Caco-2 (cell line): ENCODE data around the gene GPC1. TPM values are rescaled to one million over a fixed set of nuclear protein-coding genes. Genes with fewer than 3 reads are reported as not detected.

Experiments used
- BruUV-seq: library from RNA; stranded (reverse); fragments of 400-500 nt; replicated peaks from 2 replicates; lab custom pipeline; 2021; lab: Mats Ljungman, UMichigan
- CTCF ChIA-PET: fragments of 300-600 bp; sonication (Branson Sonifier 250); formaldehyde crosslinking; loops from one replicate; lab custom pipeline; 2022; ENCODE audit warnings: antibody characterized with exemption; lab: Charles Lee
- POLR2A ChIA-PET: fragments of 300-600 bp; sonication (Branson Sonifier 250); formaldehyde crosslinking; loops from one replicate; lab custom pipeline; 2022; ENCODE audit warnings: antibody characterized with exemption; lab: Charles Lee
- DNase-seq, 2 experiments: peaks; one replicate each; pipeline versions ENCODE4 v3.0.0 to v3.0.0-alpha.2; 2020 to 2022
- H3K27me3 ChIP-seq: replicated peaks from 2 replicates; pipeline ENCODE4 v1.6.0; 2011; ENCODE audit warnings: low read length; ENCODE audit not compliant: control insufficient read depth, insufficient read depth
- H3K36me3 ChIP-seq: 2 replicates; pipeline ENCODE4 v1.5.1; 2011; ENCODE audit warnings: low read length; ENCODE audit not compliant: control insufficient read depth, insufficient read depth
- H3K4me1 ChIP-seq: fragments of 250-450 bp; sonication (Bioruptor Pico); 2 replicates; pipeline ENCODE4 v1.5.1; 2020; ENCODE audit warnings: mild to moderate bottlenecking
- H3K4me3 ChIP-seq: 2 replicates; pipeline ENCODE4 v1.5.1; 2011; ENCODE audit warnings: low read depth, mild to moderate bottlenecking, control low read depth, low read length
- H3K9me3 ChIP-seq: fragments of 250-450 bp; sonication (Bioruptor Pico); 2 replicates; pipeline ENCODE4 v1.5.1; 2020; ENCODE audit warnings: mild to moderate bottlenecking, moderate library complexity
- H3K27ac Mint-ChIP-seq: one replicate; pipeline ENCODE4 v1.8.0; 2022; ENCODE audit warnings: mixed read lengths; ENCODE audit not compliant: unreplicated experiment
- H3K27me3 Mint-ChIP-seq: one replicate; pipeline ENCODE4 v1.8.0; 2022; ENCODE audit warnings: mixed read lengths; ENCODE audit not compliant: insufficient read depth, unreplicated experiment
- H3K36me3 Mint-ChIP-seq: one replicate; pipeline ENCODE4 v1.8.0; 2022; ENCODE audit warnings: mild to moderate bottlenecking, mixed read lengths; ENCODE audit not compliant: insufficient read depth, unreplicated experiment
- H3K4me1 Mint-ChIP-seq: one replicate; pipeline ENCODE4 v1.8.0; 2022; ENCODE audit warnings: low read depth, mixed read lengths; ENCODE audit not compliant: unreplicated experiment
- H3K4me3 Mint-ChIP-seq: one replicate; pipeline ENCODE4 v1.8.0; 2022; ENCODE audit warnings: mild to moderate bottlenecking, moderate library complexity, mixed read lengths; ENCODE audit not compliant: unreplicated experiment
- H3K9me3 Mint-ChIP-seq: one replicate; pipeline ENCODE4 v1.8.0; 2022; ENCODE audit warnings: mixed read lengths; ENCODE audit not compliant: unreplicated experiment
- CTCF ChIP-seq, 2 experiments: fragments of 200-600 bp in 1 of 2; IDR thresholded peaks; 1 replicate in 1 of 2; 2 replicates in 1 of 2; pipeline versions ENCODE4 v1.5.1 to v1.8.0; 2011 to 2022; ENCODE audit warnings: antibody characterized with exemption in 1 of 2, control low read depth in 1 of 2, inconsistent platforms in 1 of 2, low read depth in 1 of 2, low read length in 1 of 2, mild to moderate bottlenecking in 1 of 2, moderate library complexity in 1 of 2; ENCODE audit not compliant: insufficient read depth in 1 of 2, severe bottlenecking in 1 of 2, unreplicated experiment in 1 of 2
- intact Hi-C: fragments of 100-400 bp; cut with micrococcal nuclease; formaldehyde crosslinking; loops from one replicate; pipeline ENCODE4 v1.10.0; 2022; ENCODE audit not compliant: unreplicated experiment
- total RNA-seq: library from RNA; stranded (reverse); gene quantifications from 2 replicates; pipeline ENCODE4 v1.2.3, GENCODE V29; 2022

GPC1 gene
- total RNA-seq, 1 experiment from 2014 or later = 45.2 TPM

- ChIA-PET POLR2A (no interaction called here), CTCF (no interaction called here)
- H3K27me3 Mint-ChIP-seq = no peaks in the 10 kb centered on the region
- Histone ChIP-seq H3K4me3 (no peak overlapping the region), H3K4me1 (no peaks in the 10 kb centered on the region), H3K27me3 (no peaks in the 10 kb centered on the region), H3K9me3 (no peaks in the 10 kb centered on the region), H3K36me3 (no peaks in the 10 kb centered on the region)
- TF ChIP-seq CTCF (IDR thresholded peaks at IDR 0.05; ENCODE audit: insufficient read depth in 1 of 2, low read depth in 1 of 2, low read length in 1 of 2, severe bottlenecking in 1 of 2, unreplicated experiment in 1 of 2) = no peak
- no peaks in the 10 kb centered on the region for H3K9me3 Mint-ChIP-seq
- no peak overlapping the region for H3K27ac Mint-ChIP-seq
- no TSS peak for BruUV-seq
- no peaks in the 10 kb centered on the region for H3K4me1 Mint-ChIP-seq
- H3K36me3 Mint-ChIP-seq = no peaks in the 10 kb centered on the region
- no peak overlapping the region for H3K4me3 Mint-ChIP-seq
- intact Hi-C loops = no loop called here
- no peak for DNase-seq
Observed at GRCh38 chr2:240401308-240401707, 34.2 kb upstream of the GPC1 start.

GRCh38 chr2:240401781-240402551 is 33.5 kb upstream of the GPC1 start:
- no peaks in the 10 kb centered on the region for H3K9me3 ChIP-seq
- intact Hi-C loops = no loop called here

GRCh38 chr2:240402566-240403272 is 32.7 kb upstream of the GPC1 start:
- intact Hi-C loops = no loop called here
- ChIA-PET POLR2A (no interaction called here), CTCF (no interaction called here)
- BruUV-seq = no TSS peak
- Mint-ChIP-seq H3K27ac (no peak overlapping the region), H3K4me1 (no peaks in the 10 kb centered on the region), H3K36me3 (no peaks in the 10 kb centered on the region), H3K4me3 (no peak overlapping the region), H3K27me3 (no peaks in the 10 kb centered on the region), H3K9me3 (no peaks in the 10 kb centered on the region)
- Histone ChIP-seq H3K4me1 (no peaks in the 10 kb centered on the region), H3K36me3 (no peaks in the 10 kb centered on the region), H3K4me3 (no peak overlapping the region), H3K27me3 (no peaks in the 10 kb centered on the region), H3K9me3 (no peaks in the 10 kb centered on the region)
- no peak for DNase-seq
- TF ChIP-seq CTCF (IDR thresholded peaks at IDR 0.05; ENCODE audit: insufficient read depth in 1 of 2, low read depth in 1 of 2, low read length in 1 of 2, severe bottlenecking in 1 of 2, unreplicated experiment in 1 of 2) = no peak

More at GRCh38 chr2:240401781-240402551, 33.5 kb upstream of the GPC1 start:
- Histone ChIP-seq H3K36me3 (no peaks in the 10 kb centered on the region), H3K27me3 (no peaks in the 10 kb centered on the region), H3K4me1 (no peaks in the 10 kb centered on the region), H3K4me3 (no peak overlapping the region)
- Mint-ChIP-seq H3K4me1 (no peaks in the 10 kb centered on the region), H3K36me3 (no peaks in the 10 kb centered on the region), H3K4me3 (no peak overlapping the region), H3K27me3 (no peaks in the 10 kb centered on the region), H3K27ac (no peak overlapping the region), H3K9me3 (no peaks in the 10 kb centered on the region)
- DNase-seq = no peak
- no TSS peak for BruUV-seq
- CTCF ChIA-PET = no interaction called here
- POLR2A ChIA-PET = no interaction called here
- no peak for TF ChIP-seq CTCF (IDR thresholded peaks at IDR 0.05; ENCODE audit: insufficient read depth in 1 of 2, low read depth in 1 of 2, low read length in 1 of 2, severe bottlenecking in 1 of 2, unreplicated experiment in 1 of 2)
